ENCODE data around the gene TSPEAR.

DNA sequence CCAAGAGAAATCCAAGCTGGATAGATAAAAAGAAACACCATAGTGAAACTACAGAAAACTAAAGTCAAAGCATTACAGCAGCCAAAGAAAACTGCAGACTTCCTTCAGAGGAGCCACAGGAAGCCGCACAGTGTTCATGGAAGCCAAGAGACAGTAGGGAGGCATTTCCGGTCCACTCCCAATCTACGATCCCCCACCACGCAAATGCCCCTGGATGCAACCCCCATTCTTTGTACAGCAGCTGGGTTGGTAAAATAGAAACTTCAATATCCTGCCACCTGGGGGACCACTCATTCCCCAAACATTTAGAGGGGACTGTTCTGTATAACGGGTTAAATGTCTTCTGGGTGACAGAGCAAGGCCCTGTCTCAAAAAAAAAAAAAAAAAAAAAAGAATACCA, 43.9 kb upstream of the TSPEAR start:
- TF ChIP-seq EP300 (IDR thresholded peaks at IDR 0.05; ENCODE audit: borderline replicate concordance in 1 of 2, low read depth in 1 of 2, low read length in 1 of 2) (no peak), CTCF (IDR thresholded peaks at IDR 0.05) (no peak), JUND (IDR thresholded peaks at IDR 0.05) (no peak), POLR2AphosphoS5 (IDR thresholded peaks at IDR 0.05; ENCODE audit: low read depth, low read length) (no peak), YY1 (IDR thresholded peaks at IDR 0.05; ENCODE audit: low read depth) (no peak), MXI1 (IDR thresholded peaks at IDR 0.05; ENCODE audit: low read depth, low read length) (no peak), RXRA (IDR thresholded peaks at IDR 0.05; ENCODE audit: borderline replicate concordance, low read depth) (no peak), SIN3A (IDR thresholded peaks at IDR 0.05; ENCODE audit: borderline replicate concordance, low read depth, low read length) (no peak)
- TF ChIP-seq, protein P1, sequence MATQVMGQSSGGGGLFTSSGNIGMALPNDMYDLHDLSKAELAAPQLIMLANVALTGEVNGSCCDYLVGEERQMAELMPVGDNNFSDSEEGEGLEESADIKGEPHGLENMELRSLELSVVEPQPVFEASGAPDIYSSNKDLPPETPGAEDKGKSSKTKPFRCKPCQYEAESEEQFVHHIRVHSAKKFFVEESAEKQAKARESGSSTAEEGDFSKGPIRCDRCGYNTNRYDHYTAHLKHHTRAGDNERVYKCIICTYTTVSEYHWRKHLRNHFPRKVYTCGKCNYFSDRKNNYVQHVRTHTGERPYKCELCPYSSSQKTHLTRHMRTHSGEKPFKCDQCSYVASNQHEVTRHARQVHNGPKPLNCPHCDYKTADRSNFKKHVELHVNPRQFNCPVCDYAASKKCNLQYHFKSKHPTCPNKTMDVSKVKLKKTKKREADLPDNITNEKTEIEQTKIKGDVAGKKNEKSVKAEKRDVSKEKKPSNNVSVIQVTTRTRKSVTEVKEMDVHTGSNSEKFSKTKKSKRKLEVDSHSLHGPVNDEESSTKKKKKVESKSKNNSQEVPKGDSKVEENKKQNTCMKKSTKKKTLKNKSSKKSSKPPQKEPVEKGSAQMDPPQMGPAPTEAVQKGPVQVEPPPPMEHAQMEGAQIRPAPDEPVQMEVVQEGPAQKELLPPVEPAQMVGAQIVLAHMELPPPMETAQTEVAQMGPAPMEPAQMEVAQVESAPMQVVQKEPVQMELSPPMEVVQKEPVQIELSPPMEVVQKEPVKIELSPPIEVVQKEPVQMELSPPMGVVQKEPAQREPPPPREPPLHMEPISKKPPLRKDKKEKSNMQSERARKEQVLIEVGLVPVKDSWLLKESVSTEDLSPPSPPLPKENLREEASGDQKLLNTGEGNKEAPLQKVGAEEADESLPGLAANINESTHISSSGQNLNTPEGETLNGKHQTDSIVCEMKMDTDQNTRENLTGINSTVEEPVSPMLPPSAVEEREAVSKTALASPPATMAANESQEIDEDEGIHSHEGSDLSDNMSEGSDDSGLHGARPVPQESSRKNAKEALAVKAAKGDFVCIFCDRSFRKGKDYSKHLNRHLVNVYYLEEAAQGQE (IDR thresholded peaks at IDR 0.05; ENCODE audit: low read depth, low read length), result no peak

Measured in SK-N-SH (cell line).